ENCODE results near the gene CHRDL2. TPM values are rescaled to one million over a fixed set of nuclear protein-coding genes. Genes with fewer than 3 reads are reported as not detected.
A peak's percentile ranks its signal among the peaks of the same experiment; 100 is the strongest.

CHRDL2 gene
- total RNA-seq, 4 donors from 2014 or later, result not detected

DNA sequence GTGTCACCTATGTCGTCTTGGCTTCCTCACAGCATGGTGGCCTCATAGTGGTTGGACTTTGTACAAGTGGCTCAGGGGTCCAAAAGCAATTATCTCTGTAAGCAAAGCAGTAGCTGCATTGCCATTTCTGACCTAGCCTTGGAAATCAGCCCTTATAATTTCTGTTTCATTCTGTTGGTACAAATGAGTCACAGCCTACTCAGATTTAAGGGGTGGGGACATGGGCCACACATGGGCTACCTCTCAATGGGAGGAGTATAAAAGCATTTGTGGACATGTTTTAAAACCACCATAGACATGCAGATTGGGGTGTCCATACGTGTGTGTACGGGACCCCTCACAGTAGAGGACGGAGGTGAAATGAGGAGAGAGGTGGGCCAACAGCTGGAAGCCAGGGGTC, 41.6 kb downstream of the CHRDL2 start:
- TF ChIP-seq POLR2A (IDR thresholded peaks at IDR 0.05), result no peak
- TF ChIP-seq, protein P1, sequence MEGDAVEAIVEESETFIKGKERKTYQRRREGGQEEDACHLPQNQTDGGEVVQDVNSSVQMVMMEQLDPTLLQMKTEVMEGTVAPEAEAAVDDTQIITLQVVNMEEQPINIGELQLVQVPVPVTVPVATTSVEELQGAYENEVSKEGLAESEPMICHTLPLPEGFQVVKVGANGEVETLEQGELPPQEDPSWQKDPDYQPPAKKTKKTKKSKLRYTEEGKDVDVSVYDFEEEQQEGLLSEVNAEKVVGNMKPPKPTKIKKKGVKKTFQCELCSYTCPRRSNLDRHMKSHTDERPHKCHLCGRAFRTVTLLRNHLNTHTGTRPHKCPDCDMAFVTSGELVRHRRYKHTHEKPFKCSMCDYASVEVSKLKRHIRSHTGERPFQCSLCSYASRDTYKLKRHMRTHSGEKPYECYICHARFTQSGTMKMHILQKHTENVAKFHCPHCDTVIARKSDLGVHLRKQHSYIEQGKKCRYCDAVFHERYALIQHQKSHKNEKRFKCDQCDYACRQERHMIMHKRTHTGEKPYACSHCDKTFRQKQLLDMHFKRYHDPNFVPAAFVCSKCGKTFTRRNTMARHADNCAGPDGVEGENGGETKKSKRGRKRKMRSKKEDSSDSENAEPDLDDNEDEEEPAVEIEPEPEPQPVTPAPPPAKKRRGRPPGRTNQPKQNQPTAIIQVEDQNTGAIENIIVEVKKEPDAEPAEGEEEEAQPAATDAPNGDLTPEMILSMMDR (IDR thresholded peaks at IDR 0.05), result no peak
- no peak overlapping the region for H3K4me3 ChIP-seq (ENCODE audit: low read depth, poor library complexity, severe bottlenecking)
- WGBS, 2 donors, result 94 to 97% methylated on average over 4 of the region's 4 CpGs
- no peak for DNase-seq (ENCODE audit: low spot score in 2 of 2)
- intact Hi-C loops (cut with DNase I; ENCODE audit: low total_unique reads), result no loop called here

DNA sequence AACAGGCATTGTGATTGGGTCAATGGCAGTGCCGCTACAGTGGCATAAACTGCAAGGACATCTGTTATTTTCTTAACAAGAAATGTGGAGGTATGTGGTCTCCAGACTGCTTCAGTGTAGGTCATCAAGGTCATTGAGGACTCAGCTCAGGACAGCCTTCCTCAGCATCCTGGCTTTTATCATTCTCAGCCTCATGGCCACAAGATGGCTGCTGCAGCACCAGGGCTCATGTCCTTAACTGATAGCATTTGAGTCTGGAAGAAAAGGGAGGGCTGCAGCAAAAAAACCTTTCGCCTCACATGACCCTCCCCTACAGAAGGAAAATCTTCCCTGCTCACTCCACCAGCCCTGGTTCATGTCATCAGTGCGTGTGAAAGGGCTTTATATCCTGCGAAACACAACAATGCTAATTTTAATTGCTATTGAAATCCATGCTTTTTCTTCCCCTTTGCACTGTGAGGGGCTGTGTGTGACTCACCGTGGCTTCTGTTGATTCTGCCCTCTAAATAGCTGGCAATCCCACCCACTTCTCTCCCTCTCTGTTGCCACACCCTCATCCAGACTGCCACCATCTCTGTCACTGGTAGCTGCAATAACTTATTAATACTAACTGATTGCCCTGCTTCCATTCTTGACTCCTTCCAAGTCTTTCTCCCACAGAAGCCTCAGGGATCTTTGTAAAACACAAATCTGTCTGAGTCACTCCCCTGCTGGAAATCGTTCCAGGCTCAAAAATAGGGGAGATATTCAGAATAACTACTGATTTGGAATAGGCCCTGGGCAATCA, 43.8 kb downstream of the CHRDL2 start:
- WGBS, 2 donors, result 66 to 72% methylated on average over 6 of the region's 6 CpGs
- intact Hi-C loops (cut with DNase I; ENCODE audit: low total_unique reads), result no loop called here
- H3K4me3 ChIP-seq (ENCODE audit: low read depth, poor library complexity, severe bottlenecking), result no peak overlapping the region
- no peak for TF ChIP-seq POLR2A (IDR thresholded peaks at IDR 0.05)
- TF ChIP-seq, protein P1 (IDR thresholded peaks at IDR 0.05), result no peak
- DNase-seq (ENCODE audit: low spot score in 2 of 2), result peak in 1 of 2 donors; percentile 39

DNA sequence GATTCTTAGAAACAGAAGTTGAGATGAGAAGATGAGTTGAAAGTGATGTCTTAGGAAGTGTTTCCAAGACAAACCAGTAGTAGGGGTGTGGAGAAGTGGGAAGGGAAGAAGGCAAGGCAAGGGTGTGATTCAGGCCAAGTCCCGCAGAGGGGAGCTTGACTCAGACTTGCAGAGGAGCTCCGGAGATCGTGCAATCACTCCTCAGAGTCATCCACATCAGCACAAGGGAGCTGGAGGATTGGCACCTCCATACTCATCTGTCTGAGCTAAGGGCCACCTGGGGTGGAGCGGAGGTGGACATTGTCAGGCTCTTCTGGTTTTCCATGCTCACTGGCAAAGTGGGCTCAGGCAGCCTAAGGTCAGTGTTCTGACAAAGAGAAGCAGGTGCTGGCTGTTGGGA, 44.4 kb downstream of the CHRDL2 start:
- peak in 1 of 2 donors; percentile 36 for DNase-seq (ENCODE audit: low spot score in 2 of 2)
- 73 to 85% methylated on average over 4 of the region's 4 CpGs for WGBS, 2 donors
- TF ChIP-seq POLR2A (IDR thresholded peaks at IDR 0.05), result no peak
- TF ChIP-seq, protein P1 (IDR thresholded peaks at IDR 0.05), result no peak
- intact Hi-C loops (cut with DNase I; ENCODE audit: low total_unique reads), result no loop called here
- no peak overlapping the region for H3K4me3 ChIP-seq (ENCODE audit: low read depth, poor library complexity, severe bottlenecking)

DNA sequence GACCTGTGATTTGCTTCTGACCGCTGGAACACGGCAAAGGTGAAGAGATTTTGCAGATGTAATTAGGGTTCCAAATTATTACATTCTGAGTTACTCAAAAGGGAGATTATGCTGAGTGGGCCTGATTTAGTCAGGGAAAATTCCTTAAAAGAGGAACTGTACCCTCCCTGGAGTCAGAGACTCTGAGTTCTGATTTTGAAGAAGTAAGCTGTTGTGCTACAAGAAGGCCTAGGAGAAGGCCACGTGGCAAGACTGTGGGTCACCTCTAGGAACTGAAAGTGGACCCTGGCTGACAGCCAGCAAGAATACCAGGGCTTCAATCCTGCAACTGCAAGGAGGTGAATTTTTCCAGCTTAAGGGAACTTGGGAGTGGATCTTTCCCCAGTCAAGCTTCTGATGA, 45.3 kb downstream of the CHRDL2 start:
- 94 to 95% methylated on average over 3 of the region's 3 CpGs for WGBS, 2 donors
- H3K4me3 ChIP-seq (ENCODE audit: low read depth, poor library complexity, severe bottlenecking), result no peak overlapping the region
- TF ChIP-seq, protein P1 (IDR thresholded peaks at IDR 0.05), result no peak
- no peak for TF ChIP-seq POLR2A (IDR thresholded peaks at IDR 0.05)
- intact Hi-C loops (cut with DNase I; ENCODE audit: low total_unique reads), result no loop called here
- DNase-seq (ENCODE audit: low spot score in 2 of 2), result peak; percentile 36 to 86

DNA sequence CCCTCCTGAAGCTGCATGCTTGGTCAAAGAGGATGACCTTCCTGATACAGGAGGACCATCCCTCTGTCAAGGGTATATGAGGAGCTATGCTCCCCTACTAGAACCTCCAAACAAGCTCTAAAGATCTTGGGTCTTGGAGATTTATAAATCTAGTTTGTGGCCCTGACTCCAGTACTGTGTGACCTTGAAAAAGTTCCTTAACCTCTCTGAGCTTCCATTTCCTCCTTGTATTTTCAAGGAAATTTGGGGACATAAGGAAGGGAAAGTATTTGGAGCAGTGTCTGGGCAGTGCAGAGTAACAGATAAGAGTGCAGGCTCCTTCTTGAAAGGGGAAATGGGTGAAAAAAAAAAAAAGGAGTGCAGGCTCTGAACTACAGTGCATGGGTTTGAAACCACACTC, 45.9 kb downstream of the CHRDL2 start:
- no peak for DNase-seq (ENCODE audit: low spot score in 2 of 2)
- H3K4me3 ChIP-seq (ENCODE audit: low read depth, poor library complexity, severe bottlenecking), result no peak overlapping the region
- intact Hi-C loops (cut with DNase I; ENCODE audit: low total_unique reads), result no loop called here
- TF ChIP-seq, protein P1 (IDR thresholded peaks at IDR 0.05), result no peak
- no peak for TF ChIP-seq POLR2A (IDR thresholded peaks at IDR 0.05)

DNA sequence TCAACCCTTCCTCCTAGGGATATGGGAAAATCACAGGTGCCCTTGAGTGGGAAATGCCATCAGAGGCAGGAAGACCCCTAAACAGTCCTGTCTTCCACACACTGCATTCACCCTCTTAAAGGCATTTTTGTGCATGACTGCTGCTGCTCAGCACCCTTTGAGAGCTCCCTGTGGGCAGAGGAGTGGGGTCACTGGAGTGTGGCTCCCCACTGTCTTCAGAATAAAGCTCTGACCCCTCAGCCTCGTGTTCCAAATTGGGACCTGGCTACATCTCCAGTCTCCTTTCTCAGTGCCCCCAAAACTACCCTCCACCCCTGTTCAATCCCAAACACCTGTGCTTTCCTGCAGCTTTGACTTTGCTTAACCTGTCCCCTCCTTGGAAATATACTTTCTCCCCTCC, 46.6 kb downstream of the CHRDL2 start:
- DNase-seq (ENCODE audit: low spot score in 2 of 2), result peak in 1 of 2 donors; percentile 61
- H3K4me3 ChIP-seq (ENCODE audit: low read depth, poor library complexity, severe bottlenecking), result no peak overlapping the region
- 77 to 92% methylated on average over 1 of the region's 1 CpG for WGBS, 2 donors
- TF ChIP-seq, protein P1 (IDR thresholded peaks at IDR 0.05), result no peak
- no peak for TF ChIP-seq POLR2A (IDR thresholded peaks at IDR 0.05)
- intact Hi-C loops (cut with DNase I; ENCODE audit: low total_unique reads), result no loop called here
